HCT116 (cell line): ENCODE data around the gene ITPR2. TPM values are rescaled to one million over a fixed set of nuclear protein-coding genes. Genes with fewer than 3 reads are reported as not detected.

ENCODE experiments used
- ATAC-seq: fragments of 200-7000 bp; cut with Tn5 transposase; 2 replicates; pipeline ENCODE4 v1.9.1; 2020; ENCODE audit warnings: mild to moderate bottlenecking, moderate library complexity
- BruUV-seq: library from RNA; stranded (reverse); fragments of 400-500 nt; replicated peaks from 2 replicates; lab custom pipeline; 2021; lab: Mats Ljungman, UMichigan
- CTCF ChIA-PET: fragments of 300-600 bp; sonication (Branson Sonifier 250); formaldehyde crosslinking; loops from one replicate; lab custom pipeline; 2021; ENCODE audit warnings: antibody characterized with exemption; lab: Charles Lee
- POLR2A ChIA-PET: fragments of 300-600, 350-600 bp; sonication (Branson Sonifier 250); formaldehyde crosslinking; loops from one replicate; lab custom pipeline; 2021; ENCODE audit warnings: antibody characterized with exemption; lab: Charles Lee
- RAD21 ChIA-PET, 2 experiments: fragments of 300-600 bp; sonication (Branson Sonifier 250); formaldehyde crosslinking; loops; one replicate each; lab custom pipeline; 2023; ENCODE audit warnings: low total read pairs in 2 of 2; ENCODE audit not compliant: uncharacterized antibody in 2 of 2, unreplicated experiment in 2 of 2, low non-redundant PET in 1 of 2; lab: Charles Lee
- DNase-seq: peaks from one replicate; pipeline ENCODE4 v3.0.0-alpha.2; 2010; ENCODE audit warnings: low read depth, low spot score
- H2AFZ ChIP-seq: fragments of 200-600 bp; shearing (Covaris generic), sonication (generic); 2 replicates; pipeline ENCODE4 v1.6.1; 2017; ENCODE audit warnings: low read depth, mixed run types, mixed read lengths, antibody characterized with exemption, low read length; ENCODE audit not compliant: poor library complexity, severe bottlenecking
- H3K27ac ChIP-seq: 2 replicates; pipeline ENCODE4 v1.5.1; 2012; ENCODE audit warnings: low read depth, low read length
- H3K27me3 ChIP-seq: fragments of 200-600 bp; sonication (generic); 2 replicates; pipeline ENCODE4 v1.6.1; 2016; ENCODE audit warnings: mixed run types, low read length, mixed read lengths; ENCODE audit not compliant: insufficient read depth
- H3K36me3 ChIP-seq, 2 experiments: fragments of 200-500 bp in 1 of 2; fragments of 200-600 bp in 1 of 2; sonication (Bioruptor generic) in 1 of 2; sonication (generic) in 1 of 2; 2 replicates each; pipeline versions ENCODE4 v1.5.1 to v1.6.1; 2014 to 2016; ENCODE audit warnings: low read length in 2 of 2, inconsistent platforms in 1 of 2, mixed read lengths in 1 of 2, mixed run types in 1 of 2; ENCODE audit not compliant: insufficient read depth in 2 of 2, control insufficient read depth in 1 of 2
- H3K4me1 ChIP-seq, 2 experiments: fragments of 200-600 bp in 1 of 2; sonication (generic) in 1 of 2; 2 replicates each; pipeline versions ENCODE4 v1.5.1 to v1.6.1; 2012 to 2017; ENCODE audit warnings: low read length in 2 of 2, inconsistent platforms in 1 of 2, mild to moderate bottlenecking in 1 of 2, mixed read lengths in 1 of 2, mixed run types in 1 of 2, moderate library complexity in 1 of 2; ENCODE audit not compliant: insufficient read depth in 2 of 2, control insufficient read depth in 1 of 2
- H3K4me2 ChIP-seq: fragments of 200-600 bp; sonication (generic); 2 replicates; pipeline ENCODE4 v1.6.1; 2017; ENCODE audit warnings: mixed run types, low read length, mixed read lengths
- H3K4me3 ChIP-seq, 2 experiments: fragments of 200-600 bp in 1 of 2; sonication (generic) in 1 of 2; replicated peaks in 1 of 2; 2 replicates each; pipeline ENCODE4 v1.5.1; 2011 to 2016; ENCODE audit warnings: low read length in 2 of 2, control low read depth in 1 of 2, low read depth in 1 of 2, mild to moderate bottlenecking in 1 of 2, mixed read lengths in 1 of 2, mixed run types in 1 of 2
- H3K79me2 ChIP-seq: fragments of 200-600 bp; sonication (generic); 2 replicates; pipeline ENCODE4 v1.6.1; 2017; ENCODE audit warnings: mild to moderate bottlenecking, mixed run types, low read length, moderate library complexity, mixed read lengths; ENCODE audit not compliant: insufficient read depth
- H3K9ac ChIP-seq: fragments of 200-600 bp; sonication (generic); 2 replicates; pipeline ENCODE4 v1.6.1; 2016; ENCODE audit warnings: low read length, mixed read lengths
- H3K9me2 ChIP-seq: fragments of 200-600 bp; sonication (generic), shearing (Covaris generic); 2 replicates; pipeline ENCODE4 v1.6.1; 2017; ENCODE audit warnings: mixed run types, mild to moderate bottlenecking, moderate library complexity; ENCODE audit not compliant: insufficient read depth
- H3K9me3 ChIP-seq, 2 experiments: fragments of 200-500 bp in 1 of 2; fragments of 200-600 bp in 1 of 2; sonication (Bioruptor generic) in 1 of 2; sonication (generic) in 1 of 2; 2 replicates each; pipeline ENCODE4 v1.6.1; 2014 to 2017; ENCODE audit warnings: low read length in 2 of 2, mixed read lengths in 2 of 2, inconsistent platforms in 1 of 2, low read depth in 1 of 2, mild to moderate bottlenecking in 1 of 2, mixed run types in 1 of 2, moderate library complexity in 1 of 2; ENCODE audit not compliant: control insufficient read depth in 1 of 2, insufficient read depth in 1 of 2
- H4K20me1 ChIP-seq: fragments of 200-600 bp; sonication (generic), shearing (Covaris generic); 2 replicates; pipeline ENCODE4 v1.6.1; 2017; ENCODE audit warnings: mixed run types, mild to moderate bottlenecking, moderate library complexity; ENCODE audit not compliant: insufficient read depth
- CEBPB ChIP-seq: IDR thresholded peaks from 2 replicates; pipeline ENCODE4 v1.6.1; 2012; ENCODE audit warnings: low read depth
- ELF1 ChIP-seq: IDR thresholded peaks from 2 replicates; pipeline ENCODE4 v1.6.1; 2012; ENCODE audit warnings: low read depth, borderline replicate concordance
- EZH2 ChIP-seq: fragments of 200-600 bp; sonication (generic); IDR thresholded peaks from 2 replicates; pipeline ENCODE4 v1.6.1; 2017; ENCODE audit warnings: antibody characterized with exemption, mixed run types
- JUND ChIP-seq: IDR thresholded peaks from 2 replicates; pipeline ENCODE4 v1.6.1; 2012
- SP1 ChIP-seq: IDR thresholded peaks from 2 replicates; pipeline ENCODE4 v1.6.1; 2012; ENCODE audit warnings: low read depth
- ZFX ChIP-seq: fragments of 450-650 bp; IDR thresholded peaks from 2 replicates; pipeline ENCODE4 v1.6.1; 2017
- intact Hi-C: fragments of 100-400 bp; cut with micrococcal nuclease; formaldehyde crosslinking; loops from 2 replicates; pipeline ENCODE4 v1.10.0; 2022
- total RNA-seq: library from RNA; stranded (reverse); gene quantifications from one replicate; pipeline ENCODE4 v1.2.1, GENCODE V29; 2021; ENCODE audit not compliant: unreplicated experiment
- TF ChIP-seq, protein P1 (sequence below): IDR thresholded peaks from 2 replicates; pipeline ENCODE4 v1.6.1; 2012
- TF ChIP-seq, protein P2 (sequence below): IDR thresholded peaks from 2 replicates; pipeline ENCODE4 v1.6.1; 2011; ENCODE audit warnings: mild to moderate bottlenecking, low read length, moderate library complexity; ENCODE audit not compliant: insufficient replicate concordance; ENCODE audit errors: extremely low read depth
- TF ChIP-seq, protein P3 (sequence below), 3 experiments: fragments of 200-600 bp in 1 of 3; sonication (generic) in 1 of 3; IDR thresholded peaks in 2 of 3; conservative IDR thresholded peaks in 1 of 3; 2 replicates each; pipeline ENCODE4 v1.5.1; 2012 to 2017; ENCODE audit warnings: low read depth in 2 of 3, low read length in 2 of 3, antibody characterized with exemption in 1 of 3, borderline replicate concordance in 1 of 3, control low read depth in 1 of 3, mild to moderate bottlenecking in 1 of 3, mixed read lengths in 1 of 3, mixed run types in 1 of 3, moderate library complexity in 1 of 3; ENCODE audit not compliant: insufficient read depth in 1 of 3

The ITPR2 gene
- total RNA-seq, 1 experiment from 2014 or later, result 6.5 TPM

DNA sequence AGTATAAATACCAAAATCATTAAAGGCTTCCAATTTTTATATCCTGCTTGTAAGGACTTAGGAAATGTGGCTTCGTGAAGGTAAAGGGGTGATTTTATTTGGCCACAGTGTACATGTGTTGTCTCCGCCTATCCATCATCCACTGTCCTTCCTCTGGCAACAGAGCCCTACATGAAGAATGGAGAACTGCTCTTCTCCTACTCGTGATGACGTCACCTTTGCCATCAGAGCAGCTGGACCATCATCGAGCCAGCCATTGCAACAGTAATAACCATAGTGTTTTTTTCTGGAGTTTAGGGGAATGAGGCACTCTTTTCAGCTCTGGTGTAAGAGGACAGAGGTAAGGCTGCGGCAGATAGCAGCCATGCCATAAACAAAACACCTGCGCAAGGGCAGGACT, 19.2 kb downstream of the ITPR2 start:
- TF ChIP-seq, protein P1, sequence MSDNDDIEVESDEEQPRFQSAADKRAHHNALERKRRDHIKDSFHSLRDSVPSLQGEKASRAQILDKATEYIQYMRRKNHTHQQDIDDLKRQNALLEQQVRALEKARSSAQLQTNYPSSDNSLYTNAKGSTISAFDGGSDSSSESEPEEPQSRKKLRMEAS, result no peak
- TF ChIP-seq ZFX (no peak), ELF1 (no peak), EZH2 (no peak), SP1 (no peak), CEBPB (no peak), JUND (no peak)
- TF ChIP-seq, protein P2, sequence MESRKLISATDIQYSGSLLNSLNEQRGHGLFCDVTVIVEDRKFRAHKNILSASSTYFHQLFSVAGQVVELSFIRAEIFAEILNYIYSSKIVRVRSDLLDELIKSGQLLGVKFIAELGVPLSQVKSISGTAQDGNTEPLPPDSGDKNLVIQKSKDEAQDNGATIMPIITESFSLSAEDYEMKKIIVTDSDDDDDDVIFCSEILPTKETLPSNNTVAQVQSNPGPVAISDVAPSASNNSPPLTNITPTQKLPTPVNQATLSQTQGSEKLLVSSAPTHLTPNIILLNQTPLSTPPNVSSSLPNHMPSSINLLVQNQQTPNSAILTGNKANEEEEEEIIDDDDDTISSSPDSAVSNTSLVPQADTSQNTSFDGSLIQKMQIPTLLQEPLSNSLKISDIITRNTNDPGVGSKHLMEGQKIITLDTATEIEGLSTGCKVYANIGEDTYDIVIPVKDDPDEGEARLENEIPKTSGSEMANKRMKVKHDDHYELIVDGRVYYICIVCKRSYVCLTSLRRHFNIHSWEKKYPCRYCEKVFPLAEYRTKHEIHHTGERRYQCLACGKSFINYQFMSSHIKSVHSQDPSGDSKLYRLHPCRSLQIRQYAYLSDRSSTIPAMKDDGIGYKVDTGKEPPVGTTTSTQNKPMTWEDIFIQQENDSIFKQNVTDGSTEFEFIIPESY, result no peak
- TF ChIP-seq, protein P3, sequence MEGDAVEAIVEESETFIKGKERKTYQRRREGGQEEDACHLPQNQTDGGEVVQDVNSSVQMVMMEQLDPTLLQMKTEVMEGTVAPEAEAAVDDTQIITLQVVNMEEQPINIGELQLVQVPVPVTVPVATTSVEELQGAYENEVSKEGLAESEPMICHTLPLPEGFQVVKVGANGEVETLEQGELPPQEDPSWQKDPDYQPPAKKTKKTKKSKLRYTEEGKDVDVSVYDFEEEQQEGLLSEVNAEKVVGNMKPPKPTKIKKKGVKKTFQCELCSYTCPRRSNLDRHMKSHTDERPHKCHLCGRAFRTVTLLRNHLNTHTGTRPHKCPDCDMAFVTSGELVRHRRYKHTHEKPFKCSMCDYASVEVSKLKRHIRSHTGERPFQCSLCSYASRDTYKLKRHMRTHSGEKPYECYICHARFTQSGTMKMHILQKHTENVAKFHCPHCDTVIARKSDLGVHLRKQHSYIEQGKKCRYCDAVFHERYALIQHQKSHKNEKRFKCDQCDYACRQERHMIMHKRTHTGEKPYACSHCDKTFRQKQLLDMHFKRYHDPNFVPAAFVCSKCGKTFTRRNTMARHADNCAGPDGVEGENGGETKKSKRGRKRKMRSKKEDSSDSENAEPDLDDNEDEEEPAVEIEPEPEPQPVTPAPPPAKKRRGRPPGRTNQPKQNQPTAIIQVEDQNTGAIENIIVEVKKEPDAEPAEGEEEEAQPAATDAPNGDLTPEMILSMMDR (IDR thresholded peaks at IDR 0.05 in 2 of 3, conservative IDR thresholded peaks at IDR 0.05 in 1 of 3; ENCODE audit: borderline replicate concordance in 1 of 3, insufficient read depth in 1 of 3, low read depth in 2 of 3, low read length in 2 of 3), result no peak
- BruUV-seq, result no TSS peak
- RAD21 ChIA-PET, result no interaction called here
- DNase-seq, result no peak
- Histone ChIP-seq H3K4me1 (no peaks in the 10 kb centered on the region), H2AFZ (no peak overlapping the region), H3K79me2 (no peaks in the 10 kb centered on the region), H3K27ac (no peak overlapping the region), H3K27me3 (no peaks in the 10 kb centered on the region), H3K9me3 (no peaks in the 10 kb centered on the region), H3K4me3 (no peak overlapping the region), H3K9me2 (no peaks in the 10 kb centered on the region), H3K4me2 (no peak overlapping the region), H4K20me1 (no peaks in the 10 kb centered on the region), H3K9ac (no peak overlapping the region), H3K36me3 (no peaks in the 10 kb centered on the region)
- intact Hi-C loops, result no loop called here
- ATAC-seq, result no peak
- CTCF ChIA-PET, result interaction anchor here (1.0 kb wide), 1 partner anchor 112 kb away, joined by 3 read pairs; no protein-coding TSS in a partner anchor
- POLR2A ChIA-PET, result no interaction called here
